T-helper 22 cell (primary cell): ENCODE results near the gene MED27.

Experiments
- DNase-seq: peaks from one replicate; pipeline ENCODE4 v3.0.0-alpha.2; 2020; ENCODE audit warnings: low read depth

The MED27 gene

GRCh38 chr9:132043708-132044107 lies 36.0 kb downstream of the MED27 start:
- DNase-seq = no peak

GRCh38 chr9:132042324-132042723 lies 37.3 kb downstream of the MED27 start:
- no peak for DNase-seq

GRCh38 chr9:132041798-132042197 lies 37.9 kb downstream of the MED27 start:
- DNase-seq = no peak

- DNase-seq = no peak
These were observed 38.9 kb downstream of the MED27 start for GRCh38 chr9:132040808-132041207.

GRCh38 chr9:132040246-132040645 lies 39.4 kb downstream of the MED27 start:
- DNase-seq = no peak

- DNase-seq = no peak
These were observed 40.4 kb downstream of the MED27 start for GRCh38 chr9:132039284-132039683.

GRCh38 chr9:132037458-132037857 lies 42.2 kb downstream of the MED27 start:
- DNase-seq = no peak

GRCh38 chr9:132036521-132036920 lies 43.1 kb downstream of the MED27 start:
- DNase-seq = no peak

- no peak for DNase-seq
These were observed 44.0 kb downstream of the MED27 start for GRCh38 chr9:132035679-132036078.

DNA sequence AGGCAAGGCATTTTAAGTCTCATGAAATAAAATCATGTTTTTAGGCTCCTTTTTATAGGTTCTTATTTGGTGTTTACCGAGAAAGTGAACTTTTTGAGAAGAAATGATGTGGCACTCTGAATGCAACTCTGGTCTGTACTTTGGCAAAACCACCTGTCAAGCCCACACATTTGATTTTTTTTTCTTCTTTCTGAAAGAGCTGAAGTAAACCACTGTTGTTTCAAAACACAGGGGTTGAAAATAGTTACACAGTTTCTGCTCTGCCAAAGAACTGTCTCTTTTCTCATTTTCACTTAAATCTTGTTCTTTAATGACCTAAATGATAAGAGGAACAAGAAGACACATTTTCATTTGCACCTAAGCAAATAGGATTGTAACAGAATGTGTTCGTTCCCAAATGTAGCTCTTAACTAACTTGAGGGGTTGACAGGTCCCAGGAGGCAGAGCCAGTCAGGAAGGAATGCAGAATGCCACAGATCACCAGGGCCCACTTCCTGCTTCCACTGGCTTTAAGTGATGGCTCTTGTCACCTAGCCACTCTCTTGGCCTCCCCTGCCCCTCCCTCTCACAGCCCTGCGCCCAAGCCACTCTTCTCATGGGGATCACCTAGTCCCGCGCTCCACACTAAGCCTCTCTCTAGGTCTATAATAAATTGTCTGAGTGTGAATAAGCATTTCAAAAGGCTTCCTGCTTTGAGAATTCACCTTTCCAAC lies 47.3 kb downstream of the MED27 start:
- no peak for DNase-seq

GRCh38 chr9:132031467-132032237 lies 48.0 kb downstream of the MED27 start:
- DNase-seq = no peak

GRCh38 chr9:132030626-132031325 lies 48.9 kb downstream of the MED27 start:
- DNase-seq = no peak

GRCh38 chr9:132027752-132028663 lies 51.7 kb downstream of the MED27 start:
- DNase-seq = no peak

DNA sequence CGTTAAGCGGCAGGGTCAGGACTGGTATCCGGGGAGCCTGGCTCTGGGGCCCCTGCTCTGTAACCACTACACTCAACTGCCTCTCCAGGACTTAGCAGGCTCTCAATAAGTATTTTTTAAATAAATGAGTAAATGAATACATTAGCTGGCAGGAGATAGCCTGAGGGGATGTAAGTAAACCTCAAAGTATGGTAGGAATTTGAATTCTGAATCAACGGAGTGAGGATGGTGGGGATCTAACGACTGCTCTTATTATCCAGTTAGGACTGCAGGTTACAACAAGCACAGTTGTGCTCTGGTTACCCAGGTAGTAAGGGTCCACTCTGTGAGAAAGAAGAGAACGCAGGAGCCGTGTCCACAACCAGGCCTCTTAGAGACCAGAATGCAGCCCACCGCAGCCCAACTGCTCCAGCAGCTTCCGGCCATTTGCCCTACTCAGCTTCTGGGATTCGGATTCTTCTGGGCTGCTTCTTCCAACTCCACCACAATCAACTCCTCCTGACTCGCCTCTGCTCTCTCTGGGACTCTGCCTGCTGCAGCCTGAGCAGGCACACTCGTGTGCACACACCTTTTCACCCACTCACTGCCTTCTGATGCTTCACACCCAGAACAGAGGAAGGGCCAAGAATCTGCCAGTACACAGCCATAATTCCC lies 52.6 kb downstream of the MED27 start:
- DNase-seq = no peak

DNA sequence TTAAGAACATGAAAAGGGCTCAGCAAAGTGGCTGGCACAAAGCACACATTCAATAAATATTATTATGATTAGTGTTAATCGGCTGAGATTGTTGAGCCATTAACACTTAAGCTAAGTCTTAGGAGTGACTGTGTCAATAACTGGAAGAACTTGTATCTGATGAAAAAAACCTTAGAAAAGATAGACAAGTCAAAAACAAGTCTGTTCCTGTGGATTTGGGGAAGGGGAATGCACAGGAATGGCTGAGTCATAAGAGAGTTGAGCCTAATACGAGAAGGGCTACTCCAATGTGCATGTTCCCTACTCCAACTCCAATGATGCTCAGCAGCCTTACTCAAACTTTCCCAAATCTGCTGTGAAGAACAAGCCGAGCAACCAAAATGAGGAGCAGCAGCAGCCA lies 53.9 kb downstream of the MED27 start:
- no peak for DNase-seq

- no peak for DNase-seq
These were observed 55.1 kb downstream of the MED27 start for GRCh38 chr9:132024589-132024988.

DNA sequence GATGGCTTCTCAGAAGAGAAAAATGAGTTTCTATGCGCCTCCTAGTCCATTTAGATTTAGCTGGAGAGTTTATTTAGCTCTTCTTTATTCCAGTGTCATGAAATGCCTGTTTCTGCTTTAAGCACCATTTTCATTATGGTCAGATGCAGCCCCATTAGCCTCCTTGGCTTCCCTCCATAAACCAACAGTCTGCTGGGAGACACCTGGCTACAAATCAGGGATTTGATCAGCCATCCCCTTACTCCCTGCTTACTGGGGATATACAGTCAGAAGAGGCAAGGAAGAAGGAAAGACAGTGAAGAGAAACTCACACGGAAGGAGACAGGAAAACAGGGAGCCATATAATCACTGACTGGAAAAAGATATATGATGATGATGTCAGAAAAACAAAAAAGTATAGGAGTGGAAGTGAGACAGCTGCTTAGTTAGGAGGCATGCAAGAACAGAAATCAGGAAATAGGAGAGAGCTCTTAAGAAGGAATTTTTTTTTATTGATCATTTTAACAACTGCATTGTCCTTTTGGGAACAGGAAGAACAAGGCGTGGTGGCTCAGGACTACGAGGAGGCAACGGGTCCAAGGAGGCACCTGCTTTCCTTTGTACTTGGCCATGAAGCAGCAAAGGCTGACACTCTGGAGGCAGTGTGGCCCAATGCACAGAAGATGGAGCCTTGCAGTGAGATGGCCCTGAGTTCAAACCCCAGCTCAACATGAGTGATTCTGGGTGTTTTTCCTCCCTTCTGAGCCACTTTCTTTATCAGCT lies 56.1 kb downstream of the MED27 start:
- no peak for DNase-seq

GRCh38 chr9:132020820-132021510 lies 58.7 kb downstream of the MED27 start:
- no peak for DNase-seq

DNA sequence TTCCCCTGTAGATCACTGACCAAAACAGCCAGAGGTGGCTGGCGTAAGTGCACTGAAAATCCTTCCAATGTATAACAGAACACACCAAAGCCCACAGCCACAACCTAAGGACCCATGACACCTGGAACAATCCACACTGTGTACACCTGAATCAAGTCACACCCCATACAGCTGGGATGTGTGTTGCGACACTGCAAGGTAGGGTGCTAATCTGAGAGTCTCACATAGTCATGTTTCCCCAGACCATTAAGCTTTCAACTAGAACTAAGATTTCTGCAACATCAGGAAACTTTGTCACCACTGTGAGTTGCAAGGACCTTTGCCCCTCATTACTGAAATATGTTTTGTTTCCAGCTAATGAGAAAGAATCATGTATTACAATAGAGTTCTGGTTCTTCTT lies 59.4 kb downstream of the MED27 start:
- no peak for DNase-seq

DNA sequence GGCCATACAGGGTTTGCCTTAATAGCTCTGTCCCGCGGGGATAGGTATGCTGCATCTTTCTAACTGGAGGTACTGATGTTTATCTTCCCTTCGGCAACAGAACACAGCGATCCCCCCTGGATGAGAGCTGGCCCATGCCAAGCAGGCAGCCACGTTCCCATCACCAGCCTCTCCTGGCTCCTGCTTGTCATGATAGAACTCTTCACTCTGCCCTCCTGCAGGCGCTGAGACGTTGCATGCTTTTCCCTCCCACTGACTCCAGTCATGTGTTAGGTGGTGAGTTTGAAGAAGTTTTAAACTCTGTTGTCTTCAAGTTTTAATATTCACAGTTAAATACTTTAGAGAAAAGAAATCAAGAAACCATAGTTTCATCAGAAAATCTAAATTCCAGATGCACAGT lies 60.0 kb downstream of the MED27 start:
- no peak for DNase-seq
